Stimulated activated CD8-positive, alpha-beta memory T cell treated with anti-CD3 and anti-CD28 coated beads, Interleukin-7, amount 100 ng/mL, for 48 hours (primary cell): ENCODE results near the gene SZT2.
"Not testable (repeated sequence)": the region's sequence is repeated elsewhere in the genome, so short reads cannot be mapped to it uniquely, and the experiment has no call there.

Experiments
- DNase-seq, 2 donors: peaks; one replicate each; pipeline ENCODE4 v3.0.0-alpha.2; 2020; ENCODE audit warnings: low read depth in 1 of 2; ENCODE audit errors: extremely low read depth in 1 of 2

SZT2 gene

GRCh38 chr1:43451701-43452532 lies 62.2 kb downstream of the SZT2 start:
- DNase-seq = no peak

GRCh38 chr1:43452789-43453441 lies 63.2 kb downstream of the SZT2 start:
- DNase-seq = no peak

GRCh38 chr1:43453442-43454269 lies 64.0 kb downstream of the SZT2 start, which contains the start of gene HYI:
TSS of gene HYI (minus strand) at chr1:43453931. CDS start at chr1:43453793, 138 bp downstream.
- DNase-seq = peak; percentile 36 to 63

GRCh38 chr1:43454270-43455011 lies 64.7 kb downstream of the SZT2 start:
- peak in 1 of 2 donors; percentile 63 for DNase-seq

DNA sequence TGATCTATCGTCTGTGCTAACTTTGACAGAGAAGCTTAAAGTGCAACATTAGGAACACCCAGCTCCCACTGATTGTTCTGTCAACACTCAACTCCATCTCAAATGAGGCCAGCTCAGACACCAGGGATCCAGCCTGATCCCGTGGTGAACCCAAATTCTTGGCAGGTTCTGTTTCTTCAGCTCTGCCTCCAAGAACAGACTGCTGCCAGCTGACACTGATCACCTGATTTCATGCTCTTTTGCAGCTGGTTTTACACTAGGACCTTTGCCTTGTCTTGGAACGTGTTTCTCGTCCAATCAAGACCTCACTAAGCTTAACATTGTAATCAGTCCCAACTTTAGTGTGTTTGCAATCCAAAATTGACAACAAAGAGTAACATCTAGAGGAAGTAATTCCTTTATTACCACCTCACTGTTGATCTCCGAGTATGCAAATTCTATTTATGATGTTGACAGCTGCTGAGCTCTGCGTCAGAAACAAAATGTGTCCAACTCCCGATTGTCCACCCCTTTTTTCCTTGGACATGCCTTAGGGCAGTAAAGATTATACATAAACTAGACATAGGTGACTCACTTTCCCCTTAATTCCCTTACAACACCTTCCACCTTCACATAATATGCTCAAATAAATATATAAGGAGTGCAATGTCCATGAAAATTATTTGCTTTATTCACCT lies 65.7 kb downstream of the SZT2 start:
- DNase-seq = no peak

- DNase-seq = not testable (repeated sequence)
These were observed 68.7 kb downstream of the SZT2 start for GRCh38 chr1:43458379-43458778.

GRCh38 chr1:43460988-43461693 lies 71.4 kb downstream of the SZT2 start:
- no peak for DNase-seq

GRCh38 chr1:43463479-43463878 lies 73.8 kb downstream of the SZT2 start:
- no peak for DNase-seq

GRCh38 chr1:43464681-43465504 lies 75.2 kb downstream of the SZT2 start:
- no peak for DNase-seq

- no peak for DNase-seq
These were observed 75.9 kb downstream of the SZT2 start for GRCh38 chr1:43465505-43466067.

DNA sequence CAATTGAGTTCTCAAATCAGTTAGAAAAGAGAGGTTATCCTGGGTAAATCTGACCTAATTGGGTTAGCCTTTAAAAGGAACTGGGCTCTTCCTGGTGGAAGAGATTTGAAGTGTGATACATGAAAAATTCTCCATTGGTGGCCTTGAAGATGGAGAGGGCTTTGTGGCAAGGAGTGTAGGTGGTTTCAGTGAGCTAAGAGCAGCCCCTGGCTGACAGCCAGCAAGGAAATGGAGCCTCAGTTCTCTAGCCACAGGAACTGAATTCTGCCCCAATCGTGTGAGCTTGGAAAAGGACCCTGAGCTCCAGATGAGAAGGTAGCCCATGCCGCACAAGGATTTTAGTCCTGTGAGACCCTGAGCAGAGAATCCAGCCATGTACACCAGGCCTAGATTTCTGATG lies 76.7 kb downstream of the SZT2 start:
- no peak for DNase-seq

DNA sequence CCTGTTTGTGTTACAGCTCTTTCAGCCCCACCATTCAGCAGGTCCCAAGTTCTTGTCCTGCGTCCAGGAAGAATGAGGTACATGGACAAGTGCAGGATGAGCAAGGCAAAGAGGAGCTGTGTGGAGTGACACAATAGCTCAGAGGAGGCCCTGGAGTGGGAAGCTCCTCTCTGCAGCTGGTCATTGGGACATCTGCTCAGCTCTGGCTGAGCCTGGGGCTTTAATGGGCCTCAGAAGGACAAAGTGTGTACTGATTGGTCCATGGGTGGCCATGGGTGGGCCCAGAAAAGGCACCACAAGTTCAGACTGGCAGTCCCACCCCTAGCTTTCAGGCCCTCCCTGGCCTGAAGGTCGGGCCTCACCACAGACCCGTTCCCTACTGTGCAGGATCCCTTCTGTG lies 78.7 kb downstream of the SZT2 start:
- DNase-seq = no peak

DNA sequence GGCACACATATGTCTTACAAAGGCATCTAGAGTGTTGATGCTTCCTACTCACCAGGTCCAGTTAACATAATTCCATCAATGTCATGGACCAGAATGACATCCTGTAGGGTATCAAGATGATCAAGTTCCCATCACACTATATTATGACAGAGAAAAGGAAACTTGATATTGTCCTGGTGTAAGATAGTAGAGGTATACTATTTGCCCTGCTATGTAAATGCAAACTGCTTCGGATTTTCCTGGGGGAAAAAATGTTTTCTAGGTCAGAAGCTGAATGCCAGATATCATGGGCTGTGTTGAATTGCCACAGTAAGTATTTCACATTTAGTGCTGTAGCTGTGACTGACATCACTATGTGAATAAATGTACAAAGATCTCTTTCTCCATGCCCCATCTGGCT lies 80.2 kb downstream of the SZT2 start:
- no peak for DNase-seq

GRCh38 chr1:43472087-43472462 lies 82.4 kb downstream of the SZT2 start:
- DNase-seq = no peak

- not testable (repeated sequence) for DNase-seq
These were observed 82.9 kb downstream of the SZT2 start for GRCh38 chr1:43472463-43473151.

DNA sequence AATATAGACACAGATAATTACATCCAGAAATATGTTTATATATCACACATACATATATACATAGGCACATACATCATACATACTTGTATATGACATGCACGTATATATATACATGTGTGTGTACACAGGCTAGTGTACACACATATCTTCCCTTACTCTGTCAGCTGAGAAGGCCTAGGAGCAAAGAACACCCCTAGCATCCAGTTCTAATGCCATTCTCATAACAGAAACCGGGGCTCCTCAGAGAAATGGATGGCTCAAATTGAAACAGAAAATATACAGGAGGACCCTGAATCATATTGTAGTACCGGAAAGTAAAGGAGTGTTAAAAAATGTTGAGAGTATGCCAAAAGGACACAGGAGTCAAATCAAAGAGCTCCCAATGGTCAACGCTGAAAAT lies 83.8 kb downstream of the SZT2 start:
- DNase-seq = no peak

- DNase-seq = not testable (repeated sequence)
These were observed 86.1 kb downstream of the SZT2 start for GRCh38 chr1:43475611-43476401.
